Measurements from ENCODE around the gene NSD2.

Gene NSD2

GRCh38 chr4:1841887-1842210 lies 29.3 kb upstream of the NSD2 start:
- H2AFZ ChIP-seq (ENCODE audit: low read depth, low read length), result no peak overlapping the region
- no peak for DNase-seq
- H3K9ac ChIP-seq (ENCODE audit: low read depth, low read length), result no peak overlapping the region
- H3K4me2 ChIP-seq (ENCODE audit: insufficient read depth, low read length), result no peak overlapping the region
- H3K4me3 ChIP-seq (ENCODE audit: low read depth in 1 of 2, low read length in 2 of 2), result no peak overlapping the region
- no peaks in the 10 kb centered on the region for H3K9me3 ChIP-seq (ENCODE audit: insufficient read depth, low read length, severe bottlenecking)
- H3K36me3 ChIP-seq (ENCODE audit: insufficient read depth, low read length), result peaks cover 82% of the 10 kb centered on the region
- ATAC-seq (ENCODE audit: insufficient read depth, low read depth), result no peak
- peak overlapping the region; percentile 27 for H3K27ac ChIP-seq (ENCODE audit: low read length)
- H3K79me2 ChIP-seq (ENCODE audit: insufficient read depth, low read length), result peaks cover 70% of the 10 kb centered on the region
- TF ChIP-seq CTCF (IDR thresholded peaks at IDR 0.05; ENCODE audit: borderline replicate concordance, extremely low read depth, low read length, poor library complexity, severe bottlenecking) (no peak), EZH2 (IDR thresholded peaks at IDR 0.05; ENCODE audit: borderline replicate concordance, low read depth, low read length, severe bottlenecking) (no peak)
- no peaks in the 10 kb centered on the region for H3K27me3 ChIP-seq (ENCODE audit: insufficient read depth, low read length, poor library complexity)
- peaks cover 4% of the 10 kb centered on the region; the same call in 1 of the 2 replicates for H3K4me1 ChIP-seq (ENCODE audit: insufficient read depth, low read length)
- H4K20me1 ChIP-seq (ENCODE audit: insufficient read depth, low read length), result peaks cover 39% of the 10 kb centered on the region

DNA sequence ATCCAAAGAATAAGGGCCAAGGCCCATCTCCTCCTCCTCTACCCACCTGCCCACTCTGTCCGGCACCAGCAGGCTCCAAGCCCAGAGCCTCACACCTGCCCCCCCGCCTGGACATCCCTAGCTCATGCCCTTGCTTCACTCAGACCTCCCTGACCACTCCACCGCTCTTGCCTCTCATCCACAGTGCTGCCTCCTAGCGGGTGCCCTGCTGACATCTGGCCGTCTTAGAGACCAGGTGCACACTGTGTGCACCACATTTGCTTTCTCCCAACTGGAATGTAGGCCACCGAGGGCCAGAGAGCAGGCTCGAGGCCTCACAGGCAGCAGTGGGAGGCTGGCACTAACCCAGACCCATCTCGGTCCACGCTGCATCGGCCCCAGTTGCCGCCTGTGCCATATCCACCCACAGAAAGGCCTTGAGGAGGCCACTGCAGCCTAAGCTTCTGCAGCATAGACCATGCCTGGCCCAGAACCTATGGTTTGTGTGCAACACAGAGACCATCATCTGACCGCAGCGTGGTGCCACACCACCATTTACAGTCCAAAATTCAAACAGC lies 28.8 kb upstream of the NSD2 start:
- Histone ChIP-seq H3K4me3 (ENCODE audit: low read depth in 1 of 2, low read length in 2 of 2) (no peak overlapping the region), H3K27ac (ENCODE audit: low read length) (no peak overlapping the region), H3K4me2 (ENCODE audit: insufficient read depth, low read length) (no peak overlapping the region), H3K36me3 (ENCODE audit: insufficient read depth, low read length) (peaks cover 82% of the 10 kb centered on the region), H4K20me1 (ENCODE audit: insufficient read depth, low read length) (peaks cover 39% of the 10 kb centered on the region), H3K27me3 (ENCODE audit: insufficient read depth, low read length, poor library complexity) (no peaks in the 10 kb centered on the region), H3K4me1 (ENCODE audit: insufficient read depth, low read length) (peaks cover 4% of the 10 kb centered on the region; the same call in 1 of the 2 replicates), H2AFZ (ENCODE audit: low read depth, low read length) (no peak overlapping the region), H3K79me2 (ENCODE audit: insufficient read depth, low read length) (peaks cover 73% of the 10 kb centered on the region), H3K9me3 (ENCODE audit: insufficient read depth, low read length, severe bottlenecking) (no peaks in the 10 kb centered on the region), H3K9ac (ENCODE audit: low read depth, low read length) (no peak overlapping the region)
- TF ChIP-seq CTCF (IDR thresholded peaks at IDR 0.05; ENCODE audit: borderline replicate concordance, extremely low read depth, low read length, poor library complexity, severe bottlenecking), result no peak
- no peak for TF ChIP-seq EZH2 (IDR thresholded peaks at IDR 0.05; ENCODE audit: borderline replicate concordance, low read depth, low read length, severe bottlenecking)
- ATAC-seq (ENCODE audit: insufficient read depth, low read depth), result no peak; the same call in 2 of the 3 replicates
- no peak for DNase-seq

GRCh38 chr4:1842993-1843448 lies 28.2 kb upstream of the NSD2 start:
- no peak for TF ChIP-seq EZH2 (IDR thresholded peaks at IDR 0.05; ENCODE audit: borderline replicate concordance, low read depth, low read length, severe bottlenecking)
- no peak for TF ChIP-seq CTCF (IDR thresholded peaks at IDR 0.05; ENCODE audit: borderline replicate concordance, extremely low read depth, low read length, poor library complexity, severe bottlenecking)
- Histone ChIP-seq H4K20me1 (ENCODE audit: insufficient read depth, low read length) (peaks cover 39% of the 10 kb centered on the region), H3K4me3 (ENCODE audit: low read depth in 1 of 2, low read length in 2 of 2) (no peak overlapping the region), H3K27me3 (ENCODE audit: insufficient read depth, low read length, poor library complexity) (no peaks in the 10 kb centered on the region), H3K27ac (ENCODE audit: low read length) (no peak overlapping the region), H3K9ac (ENCODE audit: low read depth, low read length) (no peak overlapping the region), H3K9me3 (ENCODE audit: insufficient read depth, low read length, severe bottlenecking) (no peaks in the 10 kb centered on the region), H2AFZ (ENCODE audit: low read depth, low read length) (no peak overlapping the region), H3K4me1 (ENCODE audit: insufficient read depth, low read length) (peaks cover 4% of the 10 kb centered on the region; the same call in 1 of the 2 replicates), H3K79me2 (ENCODE audit: insufficient read depth, low read length) (peaks cover 74% of the 10 kb centered on the region), H3K4me2 (ENCODE audit: insufficient read depth, low read length) (no peak overlapping the region), H3K36me3 (ENCODE audit: insufficient read depth, low read length) (peaks cover 84% of the 10 kb centered on the region)
- no peak for DNase-seq
- ATAC-seq (ENCODE audit: insufficient read depth, low read depth), result no peak

All from DND-41 (cell line).